Measurements from ENCODE around the gene TEKT5.
A peak's percentile ranks its signal among the peaks of the same experiment; 100 is the strongest.

TEKT5 gene

DNA sequence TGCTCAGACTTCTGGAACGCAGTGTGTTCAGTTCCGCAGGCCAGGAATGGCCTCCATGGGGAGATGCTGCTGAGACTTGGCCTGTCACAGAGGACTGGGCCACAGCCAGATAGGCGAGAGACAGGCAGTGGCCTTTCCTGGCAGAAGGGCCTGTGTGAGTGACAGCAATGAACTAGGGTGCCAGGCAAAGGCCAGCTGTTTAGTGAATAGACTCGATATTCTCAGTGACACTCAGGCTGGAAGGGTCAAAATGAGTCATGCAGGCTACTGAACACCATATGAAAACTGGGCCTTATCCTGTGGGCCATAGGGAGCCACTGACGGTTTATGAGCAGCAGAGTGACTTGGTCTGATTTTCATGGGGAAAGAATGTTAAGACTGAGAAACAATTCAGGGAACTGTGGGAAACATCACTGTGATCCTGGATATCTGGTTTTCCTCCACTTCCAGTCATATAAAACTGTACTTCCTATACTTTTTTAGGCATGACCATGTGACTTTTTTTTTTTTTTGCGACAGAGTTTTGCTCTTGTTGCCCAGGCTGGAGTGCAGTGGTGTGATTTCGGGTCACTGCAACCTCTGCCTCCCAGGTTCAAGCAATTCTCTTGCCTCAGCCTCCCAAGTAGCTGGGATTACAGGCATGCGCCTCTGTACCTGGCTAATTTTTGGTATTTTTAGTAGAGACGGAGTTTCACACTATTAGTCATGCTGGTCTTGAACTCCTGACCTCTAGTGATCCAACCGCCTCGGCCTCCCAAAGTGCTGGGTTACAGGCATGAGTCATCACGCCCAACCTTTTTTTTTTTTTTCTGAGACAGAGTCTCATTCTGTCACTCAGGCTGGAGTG is 43.7 kb upstream of the TEKT5 start:
- DNase-seq (ENCODE audit: low read depth in 2 of 2): peak; percentile 84 to 91
- no peak overlapping the region for H3K4me3 ChIP-seq (replicated peaks in 1 of 2; ENCODE audit: low read depth in 2 of 2, low read length in 2 of 2)
- TF ChIP-seq, protein P1, sequence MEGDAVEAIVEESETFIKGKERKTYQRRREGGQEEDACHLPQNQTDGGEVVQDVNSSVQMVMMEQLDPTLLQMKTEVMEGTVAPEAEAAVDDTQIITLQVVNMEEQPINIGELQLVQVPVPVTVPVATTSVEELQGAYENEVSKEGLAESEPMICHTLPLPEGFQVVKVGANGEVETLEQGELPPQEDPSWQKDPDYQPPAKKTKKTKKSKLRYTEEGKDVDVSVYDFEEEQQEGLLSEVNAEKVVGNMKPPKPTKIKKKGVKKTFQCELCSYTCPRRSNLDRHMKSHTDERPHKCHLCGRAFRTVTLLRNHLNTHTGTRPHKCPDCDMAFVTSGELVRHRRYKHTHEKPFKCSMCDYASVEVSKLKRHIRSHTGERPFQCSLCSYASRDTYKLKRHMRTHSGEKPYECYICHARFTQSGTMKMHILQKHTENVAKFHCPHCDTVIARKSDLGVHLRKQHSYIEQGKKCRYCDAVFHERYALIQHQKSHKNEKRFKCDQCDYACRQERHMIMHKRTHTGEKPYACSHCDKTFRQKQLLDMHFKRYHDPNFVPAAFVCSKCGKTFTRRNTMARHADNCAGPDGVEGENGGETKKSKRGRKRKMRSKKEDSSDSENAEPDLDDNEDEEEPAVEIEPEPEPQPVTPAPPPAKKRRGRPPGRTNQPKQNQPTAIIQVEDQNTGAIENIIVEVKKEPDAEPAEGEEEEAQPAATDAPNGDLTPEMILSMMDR (IDR thresholded peaks at IDR 0.05; ENCODE audit: low read depth, low read length): no peak

GRCh38 chr16:10737068-10737625 is 42.4 kb upstream of the TEKT5 start:
- peak; percentile 79 to 80 for DNase-seq (ENCODE audit: low read depth in 2 of 2)
- no peak overlapping the region for H3K4me3 ChIP-seq (replicated peaks in 1 of 2; ENCODE audit: low read depth in 2 of 2, low read length in 2 of 2)
- TF ChIP-seq, protein P1 (IDR thresholded peaks at IDR 0.05; ENCODE audit: low read depth, low read length): peak; percentile 84

- no peak for DNase-seq (ENCODE audit: low read depth in 2 of 2)
- TF ChIP-seq, protein P1 (IDR thresholded peaks at IDR 0.05; ENCODE audit: low read depth, low read length): no peak
- no peak overlapping the region for H3K4me3 ChIP-seq (replicated peaks in 1 of 2; ENCODE audit: low read depth in 2 of 2, low read length in 2 of 2)
These were observed 37.1 kb upstream of the TEKT5 start for GRCh38 chr16:10731790-10732189.

- H3K4me3 ChIP-seq (replicated peaks in 1 of 2; ENCODE audit: low read depth in 2 of 2, low read length in 2 of 2): no peak overlapping the region
- TF ChIP-seq, protein P1 (IDR thresholded peaks at IDR 0.05; ENCODE audit: low read depth, low read length): no peak
- peak; percentile 21 to 36 for DNase-seq (ENCODE audit: low read depth in 2 of 2)
These were observed 34.6 kb upstream of the TEKT5 start for GRCh38 chr16:10729104-10730048.

DNA sequence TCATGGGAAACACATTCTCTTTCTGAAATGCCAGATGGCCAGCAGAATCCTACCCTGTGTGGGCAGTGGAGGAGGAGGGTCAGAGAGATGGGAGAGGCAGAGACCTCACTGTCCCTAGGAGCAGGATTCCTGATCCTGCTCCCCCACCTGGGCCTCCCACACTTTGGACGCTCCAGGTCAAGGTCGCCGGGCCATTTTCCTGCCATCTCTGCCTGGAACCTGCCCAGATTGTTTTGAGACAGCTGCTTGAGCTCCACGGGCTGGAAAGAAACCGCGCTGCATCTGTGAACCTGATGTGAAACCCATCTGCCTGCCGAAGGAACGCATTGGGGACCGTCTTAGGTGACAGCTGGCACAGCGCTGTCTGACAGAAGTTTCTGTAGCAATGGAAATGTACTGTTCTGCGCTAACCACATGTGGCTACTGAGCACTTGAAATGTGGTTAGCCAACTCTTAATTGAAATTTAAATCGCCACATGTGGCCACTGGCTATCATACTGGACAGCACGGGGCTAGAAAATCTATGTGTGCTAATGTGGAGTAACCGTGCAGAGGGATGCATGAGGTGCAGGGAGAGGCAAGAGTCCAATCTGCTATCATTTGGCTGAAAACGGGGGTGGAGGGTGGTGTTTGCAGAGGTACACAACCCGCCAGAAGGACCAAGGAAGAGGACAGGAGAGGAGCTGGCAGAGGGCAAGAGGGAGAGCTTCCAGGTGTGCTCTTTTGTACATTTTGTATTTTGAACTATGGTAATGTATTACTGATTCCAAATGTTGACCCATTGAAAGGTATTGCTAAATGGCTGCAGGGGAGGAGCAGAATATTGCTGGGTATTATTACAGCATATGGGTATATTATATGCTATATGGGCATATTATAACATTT is 33.5 kb upstream of the TEKT5 start:
- DNase-seq (ENCODE audit: low read depth in 2 of 2): no peak
- TF ChIP-seq, protein P1 (IDR thresholded peaks at IDR 0.05; ENCODE audit: low read depth, low read length): no peak
- H3K4me3 ChIP-seq (replicated peaks in 1 of 2; ENCODE audit: low read depth in 2 of 2, low read length in 2 of 2): no peak overlapping the region

- TF ChIP-seq, protein P1 (IDR thresholded peaks at IDR 0.05; ENCODE audit: low read depth, low read length): no peak
- H3K4me3 ChIP-seq (replicated peaks in 1 of 2; ENCODE audit: low read depth in 2 of 2, low read length in 2 of 2): no peak overlapping the region
- DNase-seq (ENCODE audit: low read depth in 2 of 2): no peak
These were observed 14.2 kb upstream of the TEKT5 start for GRCh38 chr16:10708969-10709368.
